Endothelial cell (in vitro differentiated cells): Measurements from ENCODE around the gene SHD. TPM values are rescaled to one million over a fixed set of nuclear protein-coding genes. Genes with fewer than 3 reads are reported as not detected.
"Not testable (repeated sequence)": the region's sequence is repeated elsewhere in the genome, so short reads cannot be mapped to it uniquely, and the experiment has no call there.

Experiments
- DNase-seq: peaks from one replicate; pipeline ENCODE4 v3.0.0; 2021; ENCODE audit warnings: low spot score
- H3K27ac Mint-ChIP-seq: one replicate; pipeline ENCODE4 v1.8.0; 2021; ENCODE audit warnings: mixed read lengths, inconsistent platforms; ENCODE audit not compliant: unreplicated experiment
- H3K27me3 Mint-ChIP-seq: one replicate; pipeline ENCODE4 v1.8.0; 2021; ENCODE audit warnings: mild to moderate bottlenecking, moderate library complexity, mixed read lengths, inconsistent platforms; ENCODE audit not compliant: unreplicated experiment
- H3K36me3 Mint-ChIP-seq: one replicate; pipeline ENCODE4 v1.8.0; 2021; ENCODE audit warnings: mild to moderate bottlenecking, low read depth, mixed read lengths, inconsistent platforms; ENCODE audit not compliant: unreplicated experiment
- H3K4me1 Mint-ChIP-seq: one replicate; pipeline ENCODE4 v1.8.0; 2021; ENCODE audit warnings: mild to moderate bottlenecking, mixed read lengths, inconsistent platforms; ENCODE audit not compliant: unreplicated experiment
- H3K4me3 Mint-ChIP-seq: one replicate; pipeline ENCODE4 v1.8.0; 2021; ENCODE audit warnings: mild to moderate bottlenecking, mixed read lengths, inconsistent platforms; ENCODE audit not compliant: unreplicated experiment
- H3K9me3 Mint-ChIP-seq: one replicate; pipeline ENCODE4 v1.8.0; 2021; ENCODE audit warnings: mixed read lengths, inconsistent platforms; ENCODE audit not compliant: unreplicated experiment
- total RNA-seq: library from RNA; stranded (reverse); fragmentation: NEBNext Ultra II Directional; extraction: Animal tissue kit (Norgen Biotek cat#: 25700); gene quantifications from one replicate; pipeline ENCODE4 v1.2.1, GENCODE V29; 2021; ENCODE audit not compliant: unreplicated experiment
- TF ChIP-seq, protein P1 (sequence below): fragments of 200-600 bp; sonication (generic); IDR thresholded peaks from one replicate; pipeline ENCODE4 v1.5.0; 2021; ENCODE audit warnings: antibody characterized with exemption; ENCODE audit not compliant: unreplicated experiment

The SHD gene
- total RNA-seq, 1 donor from 2014 or later: 0.90 TPM

DNA sequence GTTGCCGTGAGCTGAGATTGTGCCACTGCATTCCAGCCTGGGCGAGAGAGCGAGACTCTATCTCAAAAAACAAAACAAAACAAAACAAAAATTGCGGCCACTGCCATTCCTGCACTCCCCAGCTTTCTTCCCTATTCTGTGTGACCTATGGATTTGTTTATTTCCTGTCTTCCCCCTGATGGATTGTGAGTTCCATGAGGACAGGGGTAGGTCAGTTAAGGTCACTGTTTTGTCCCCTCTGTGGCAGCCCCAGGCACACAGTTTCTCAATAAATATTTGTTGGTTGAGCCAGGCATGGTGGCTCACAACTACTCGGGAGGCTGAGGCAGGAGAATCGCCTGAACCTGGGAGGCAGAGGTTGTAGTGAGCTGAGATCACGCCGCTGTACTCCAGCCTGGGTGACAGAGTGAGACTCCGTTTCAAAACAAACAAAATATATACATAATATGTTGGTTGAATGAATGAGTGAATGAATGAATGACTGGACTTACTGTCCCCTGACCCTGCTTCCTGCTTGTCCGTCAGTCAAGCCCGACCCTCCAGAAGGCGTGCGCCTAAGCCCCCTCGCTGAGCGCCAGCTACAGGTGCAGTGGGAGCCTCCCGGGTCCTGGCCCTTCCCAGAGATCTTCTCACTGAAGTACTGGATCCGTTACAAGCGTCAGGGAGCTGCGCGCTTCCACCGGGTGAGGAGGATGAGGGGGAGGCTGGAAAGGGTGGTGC is 44.8 kb upstream of the SHD start:
- peaks cover 11% of the 10 kb centered on the region for H3K27me3 Mint-ChIP-seq
- TF ChIP-seq, protein P1, sequence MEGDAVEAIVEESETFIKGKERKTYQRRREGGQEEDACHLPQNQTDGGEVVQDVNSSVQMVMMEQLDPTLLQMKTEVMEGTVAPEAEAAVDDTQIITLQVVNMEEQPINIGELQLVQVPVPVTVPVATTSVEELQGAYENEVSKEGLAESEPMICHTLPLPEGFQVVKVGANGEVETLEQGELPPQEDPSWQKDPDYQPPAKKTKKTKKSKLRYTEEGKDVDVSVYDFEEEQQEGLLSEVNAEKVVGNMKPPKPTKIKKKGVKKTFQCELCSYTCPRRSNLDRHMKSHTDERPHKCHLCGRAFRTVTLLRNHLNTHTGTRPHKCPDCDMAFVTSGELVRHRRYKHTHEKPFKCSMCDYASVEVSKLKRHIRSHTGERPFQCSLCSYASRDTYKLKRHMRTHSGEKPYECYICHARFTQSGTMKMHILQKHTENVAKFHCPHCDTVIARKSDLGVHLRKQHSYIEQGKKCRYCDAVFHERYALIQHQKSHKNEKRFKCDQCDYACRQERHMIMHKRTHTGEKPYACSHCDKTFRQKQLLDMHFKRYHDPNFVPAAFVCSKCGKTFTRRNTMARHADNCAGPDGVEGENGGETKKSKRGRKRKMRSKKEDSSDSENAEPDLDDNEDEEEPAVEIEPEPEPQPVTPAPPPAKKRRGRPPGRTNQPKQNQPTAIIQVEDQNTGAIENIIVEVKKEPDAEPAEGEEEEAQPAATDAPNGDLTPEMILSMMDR: no peak
- no peak overlapping the region for H3K27ac Mint-ChIP-seq
- no peaks in the 10 kb centered on the region for H3K36me3 Mint-ChIP-seq
- H3K4me1 Mint-ChIP-seq: peaks cover 2% of the 10 kb centered on the region
- DNase-seq: no peak
- H3K9me3 Mint-ChIP-seq: no peaks in the 10 kb centered on the region
- no peak overlapping the region for H3K4me3 Mint-ChIP-seq

DNA sequence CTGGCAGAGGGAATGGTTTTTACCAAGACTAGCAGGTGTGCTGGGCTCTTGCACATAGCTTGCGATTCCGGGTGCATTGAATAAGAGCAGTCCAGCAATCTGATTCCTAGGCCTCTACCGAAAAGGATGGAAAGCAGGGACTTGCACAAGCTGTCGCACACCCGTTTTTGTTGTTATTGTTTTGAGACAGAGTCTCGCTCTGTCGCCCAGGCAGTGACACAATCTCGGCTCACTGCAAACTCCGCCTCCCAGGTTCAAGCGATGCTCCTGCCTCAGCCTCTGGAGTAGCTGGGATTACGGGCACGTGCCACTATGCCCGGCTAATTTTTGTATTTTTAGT is 44.2 kb upstream of the SHD start:
- peaks cover 2% of the 10 kb centered on the region for H3K4me1 Mint-ChIP-seq
- no peak overlapping the region for H3K27ac Mint-ChIP-seq
- no peaks in the 10 kb centered on the region for H3K36me3 Mint-ChIP-seq
- H3K4me3 Mint-ChIP-seq: no peak overlapping the region
- H3K9me3 Mint-ChIP-seq: no peaks in the 10 kb centered on the region
- peaks cover 9% of the 10 kb centered on the region for H3K27me3 Mint-ChIP-seq
- TF ChIP-seq, protein P1: no peak
- DNase-seq: no peak

DNA sequence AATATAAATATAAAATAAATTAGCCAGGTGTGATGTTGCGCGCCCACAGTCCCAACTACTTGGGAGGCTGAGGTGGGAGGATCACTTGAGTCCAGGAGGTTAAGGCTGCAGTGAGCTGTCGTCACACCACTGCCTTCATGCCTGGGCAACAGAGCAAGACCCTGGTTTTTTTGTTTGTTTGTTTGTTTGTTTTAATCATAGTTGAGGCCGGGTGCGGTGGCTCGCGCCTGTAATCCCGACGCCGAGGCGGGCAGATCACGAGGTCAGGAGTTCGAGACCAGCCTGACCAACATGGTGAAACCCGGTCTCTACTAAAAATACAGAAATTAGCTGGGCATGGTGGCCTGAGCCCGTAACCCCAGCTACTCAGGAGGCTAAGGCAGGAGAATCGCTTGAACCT is 41.6 kb upstream of the SHD start:
- not testable (repeated sequence) for H3K4me3 Mint-ChIP-seq, H3K9me3 Mint-ChIP-seq, H3K27ac Mint-ChIP-seq, H3K36me3 Mint-ChIP-seq, H3K27me3 Mint-ChIP-seq, DNase-seq, H3K4me1 Mint-ChIP-seq

- peaks cover 2% of the 10 kb centered on the region for H3K27me3 Mint-ChIP-seq
- H3K27ac Mint-ChIP-seq: no peak overlapping the region
- TF ChIP-seq, protein P1: no peak
- peaks cover 2% of the 10 kb centered on the region for H3K4me1 Mint-ChIP-seq
- H3K9me3 Mint-ChIP-seq: no peaks in the 10 kb centered on the region
- DNase-seq: no peak
- no peak overlapping the region for H3K4me3 Mint-ChIP-seq
- H3K36me3 Mint-ChIP-seq: peaks cover 5% of the 10 kb centered on the region
These were observed 40.2 kb upstream of the SHD start for GRCh38 chr19:4238831-4239230.

DNA sequence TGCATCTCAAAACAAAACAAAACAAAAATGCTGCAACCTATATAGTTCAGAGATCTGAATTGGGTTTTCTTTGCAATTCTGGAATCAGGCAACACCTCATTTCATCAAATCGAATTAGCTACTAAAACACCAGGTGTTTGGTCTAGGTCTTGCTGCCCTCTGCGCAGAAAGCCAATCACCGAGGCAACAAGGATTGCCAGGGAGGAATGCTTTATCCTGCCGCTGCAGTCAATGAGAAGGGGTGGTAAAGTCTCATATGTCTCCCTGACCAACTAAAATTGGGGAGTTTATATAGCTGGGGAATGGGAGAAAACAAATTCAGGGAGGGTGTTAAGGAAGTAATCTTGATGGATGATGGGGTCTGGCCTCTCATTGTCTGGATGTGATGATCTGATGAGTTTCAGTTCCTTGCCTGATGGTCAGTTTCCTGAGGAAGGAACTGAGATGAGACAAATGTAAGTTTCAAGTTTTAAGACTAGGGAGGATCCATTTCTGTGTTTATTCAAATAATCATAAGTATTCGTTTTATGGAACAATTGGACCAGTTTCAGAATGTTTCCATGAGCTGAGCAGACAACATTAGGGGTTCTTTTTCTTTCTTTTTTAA is 37.1 kb upstream of the SHD start:
- peaks cover 2% of the 10 kb centered on the region for H3K27me3 Mint-ChIP-seq
- no peaks in the 10 kb centered on the region for H3K9me3 Mint-ChIP-seq
- H3K27ac Mint-ChIP-seq: no peak overlapping the region
- no peak for DNase-seq
- H3K36me3 Mint-ChIP-seq: peaks cover 11% of the 10 kb centered on the region
- no peak overlapping the region for H3K4me3 Mint-ChIP-seq
- TF ChIP-seq, protein P1: no peak
- H3K4me1 Mint-ChIP-seq: peaks cover 7% of the 10 kb centered on the region

DNA sequence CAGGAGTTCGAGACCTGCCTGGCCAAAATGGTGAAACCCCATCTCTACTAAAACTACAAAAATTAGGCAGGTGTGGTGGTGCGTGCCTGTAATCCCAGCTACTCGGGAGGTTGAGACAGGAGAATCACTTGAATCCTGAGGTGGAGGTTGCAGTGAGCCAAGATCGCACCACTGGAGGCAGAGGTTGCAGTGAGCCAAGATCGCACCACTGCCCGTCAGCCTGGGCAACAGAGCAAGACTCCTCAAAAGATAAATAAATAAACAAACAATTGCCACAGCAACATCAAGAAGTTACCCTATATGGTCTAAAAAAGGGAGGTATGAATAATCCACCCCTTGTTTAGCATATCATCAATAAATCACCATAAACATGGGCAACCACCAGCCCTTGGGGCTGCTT is 33.1 kb upstream of the SHD start:
- not testable (repeated sequence) for H3K4me1 Mint-ChIP-seq, H3K9me3 Mint-ChIP-seq, H3K27ac Mint-ChIP-seq, H3K4me3 Mint-ChIP-seq, DNase-seq, H3K27me3 Mint-ChIP-seq
- H3K36me3 Mint-ChIP-seq: peaks cover 35% of the 10 kb centered on the region
